ENCODE measurements around the gene MSH6.

GRCh38 chr2:47741637-47742036, 41.3 kb upstream of the MSH6 start:
- TF ChIP-seq CTCF (IDR thresholded peaks at IDR 0.05; ENCODE audit: low read length) = no peak
- TF ChIP-seq EZH2 (optimal IDR thresholded peaks at IDR 0.05; ENCODE audit: low read depth, low read length) = no peak
- no peak for TF ChIP-seq EZH2phosphoT487 (IDR thresholded peaks at IDR 0.05; ENCODE audit: low read length)
